GM19397 (cell line): ENCODE data around the gene SYNDIG1L.

ENCODE experiments used
- ATAC-seq: cut with Tn5 transposase; IDR thresholded peaks from one replicate; pipeline ENCODE4 v1.9.1; 2021; ENCODE audit warnings: mild to moderate bottlenecking, moderate library complexity; ENCODE audit not compliant: unreplicated experiment

Gene SYNDIG1L

GRCh38 chr14:74429991-74430390, 4.0 kb upstream of the SYNDIG1L start:
- ATAC-seq: no peak

GRCh38 chr14:74429221-74429691, 3.2 kb upstream of the SYNDIG1L start:
- ATAC-seq: no peak

DNA sequence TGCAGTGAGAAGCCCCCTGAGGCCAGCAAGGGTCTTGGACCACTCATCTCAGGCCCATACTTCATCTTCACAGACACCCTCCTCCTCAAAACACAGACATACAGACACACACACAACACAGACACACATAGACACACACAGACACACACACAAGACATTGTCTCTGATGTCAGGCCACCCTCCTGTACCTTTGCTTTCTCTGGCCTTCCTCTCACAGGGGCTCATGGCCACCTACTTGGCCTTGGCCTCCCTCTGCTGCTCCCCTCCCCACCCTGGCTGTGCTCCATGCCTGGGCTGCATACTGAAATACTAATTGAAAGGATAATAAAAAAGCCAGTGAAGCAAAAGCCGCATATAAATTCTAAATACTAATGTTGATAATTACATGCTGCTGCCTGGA, 1.6 kb upstream of the SYNDIG1L start:
- no peak for ATAC-seq

- ATAC-seq: no peak
These were observed 347 bp downstream of the SYNDIG1L start for GRCh38 chr14:74425525-74426201.

DNA sequence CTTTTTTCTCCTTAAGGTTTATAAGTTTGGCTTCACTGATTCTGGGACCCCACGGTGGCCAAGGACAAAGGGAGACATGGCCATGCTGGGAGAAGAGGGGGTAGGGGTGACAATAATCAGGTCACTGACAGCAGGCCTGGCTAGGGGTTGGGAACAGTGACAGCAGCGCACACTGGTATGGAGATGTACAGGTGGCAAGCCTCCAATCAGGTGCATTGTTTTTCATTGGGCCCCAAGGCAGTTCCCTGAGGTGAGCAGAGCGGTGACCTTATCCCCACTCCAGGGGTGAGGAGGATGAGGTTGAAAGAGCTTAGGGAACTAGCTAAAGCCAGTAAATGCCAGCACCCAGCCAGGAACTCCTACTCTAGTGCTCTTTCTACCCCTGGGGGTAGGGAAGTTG, 1.4 kb downstream of the SYNDIG1L start:
- no peak for ATAC-seq

- ATAC-seq: no peak
These were observed 2.8 kb downstream of the SYNDIG1L start for GRCh38 chr14:74423246-74423645.

- no peak for ATAC-seq
These were observed 4.0 kb downstream of the SYNDIG1L start for GRCh38 chr14:74421981-74422380.

- no peak for ATAC-seq
These were observed 6.9 kb downstream of the SYNDIG1L start for GRCh38 chr14:74419086-74419485.

GRCh38 chr14:74418031-74418430, 8.0 kb downstream of the SYNDIG1L start:
- ATAC-seq: no peak

GRCh38 chr14:74417611-74418010, 8.4 kb downstream of the SYNDIG1L start:
- no peak for ATAC-seq

DNA sequence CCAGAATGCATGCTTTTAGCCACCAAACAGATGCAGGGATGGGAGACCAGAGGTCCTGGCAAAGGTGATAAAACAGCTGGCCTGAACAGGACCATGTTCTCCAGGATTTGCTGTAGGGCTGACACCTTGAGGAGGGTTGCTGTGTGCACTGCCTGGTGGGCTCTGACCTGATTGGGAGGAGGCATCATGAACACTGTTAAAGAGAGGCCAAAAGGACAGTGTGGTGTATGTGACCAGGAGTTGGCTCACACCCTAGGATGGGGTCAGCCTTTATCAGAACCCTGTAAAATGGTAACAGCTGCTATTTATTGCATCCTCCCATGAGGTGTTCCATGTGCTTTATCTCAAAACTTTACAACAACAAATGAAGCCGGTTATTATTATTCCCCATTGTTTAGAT, 8.8 kb downstream of the SYNDIG1L start:
- ATAC-seq: no peak

- no peak for ATAC-seq
These were observed 10.9 kb downstream of the SYNDIG1L start for GRCh38 chr14:74415115-74415437.

DNA sequence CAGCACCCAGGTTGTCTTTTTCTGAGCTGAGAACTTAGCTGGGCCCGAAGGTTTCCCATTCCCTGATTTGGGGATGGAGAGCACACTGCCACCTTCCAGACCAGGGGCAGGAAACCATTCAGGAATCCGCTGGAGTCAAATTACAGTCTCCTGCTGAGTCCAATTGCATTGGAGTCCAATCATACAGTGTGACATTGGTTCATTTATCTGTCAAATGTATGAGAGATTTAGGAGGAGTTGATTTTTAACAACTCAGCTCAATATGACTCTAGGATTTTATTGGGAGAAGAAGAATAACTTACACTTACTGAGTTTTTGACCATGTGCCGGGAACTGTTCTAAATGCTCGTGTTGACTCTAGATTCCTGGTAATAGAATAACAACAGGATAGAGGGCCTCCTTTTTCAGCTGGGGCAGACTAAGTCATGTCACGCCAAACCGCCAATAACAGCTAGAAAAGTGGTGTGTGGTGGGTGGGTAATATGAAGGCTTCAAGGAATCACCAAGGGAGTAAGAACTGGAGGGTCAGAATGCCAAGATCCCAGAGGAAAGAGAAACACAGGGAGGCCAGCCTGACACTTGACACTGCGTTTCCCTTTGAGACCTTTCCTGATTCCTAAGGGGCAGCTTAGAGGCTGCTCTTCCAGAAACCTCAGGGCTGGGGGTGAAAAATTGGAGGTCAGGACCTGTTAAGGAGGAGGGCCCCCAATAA, 11.5 kb downstream of the SYNDIG1L start:
- no peak for ATAC-seq

DNA sequence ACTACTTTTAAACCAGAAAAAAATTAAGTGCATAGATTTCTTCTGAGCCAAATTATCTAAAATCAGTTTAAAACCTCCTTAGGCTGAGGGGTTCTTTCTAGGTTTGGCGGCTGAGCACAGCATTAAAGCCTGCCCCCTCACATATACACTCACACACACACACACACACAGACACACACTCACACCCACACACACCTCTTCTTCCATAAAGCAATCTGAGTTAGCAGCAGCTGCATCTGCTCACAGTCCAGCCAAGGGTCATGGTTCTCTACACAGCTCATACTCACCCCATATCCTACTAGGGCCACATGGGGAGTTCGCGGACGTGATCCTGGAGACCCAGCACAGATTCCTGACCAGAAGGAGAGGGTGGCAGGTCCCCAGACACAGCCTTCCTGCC, 12.4 kb downstream of the SYNDIG1L start:
- ATAC-seq: no peak

GRCh38 chr14:74412753-74413152, 13.3 kb downstream of the SYNDIG1L start:
- ATAC-seq: no peak

DNA sequence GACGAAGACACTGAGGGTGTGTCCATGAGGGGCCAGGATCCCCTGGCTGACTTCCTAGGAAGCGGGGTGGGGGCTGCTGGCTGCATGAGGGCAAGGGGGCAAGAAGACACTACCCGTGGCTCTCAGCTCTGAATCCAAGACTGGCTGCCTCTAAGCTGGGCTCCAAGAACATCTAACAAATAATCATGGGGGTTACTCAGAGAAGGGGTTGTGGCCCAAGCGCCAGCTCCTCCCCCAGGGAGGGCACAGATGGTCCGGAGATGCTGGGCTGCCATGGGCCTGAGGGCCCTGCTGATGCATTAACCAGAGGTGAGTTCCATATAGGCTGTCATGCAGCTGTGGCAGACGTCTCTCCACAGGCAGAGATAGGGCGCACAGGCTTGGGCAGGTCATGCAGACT, 14.3 kb downstream of the SYNDIG1L start:
- no peak for ATAC-seq

GRCh38 chr14:74409441-74409840, 16.6 kb downstream of the SYNDIG1L start:
- no peak for ATAC-seq

GRCh38 chr14:74408870-74409269, 17.1 kb downstream of the SYNDIG1L start:
- ATAC-seq: no peak

GRCh38 chr14:74407801-74408154, 18.2 kb downstream of the SYNDIG1L start:
- ATAC-seq: no peak

- no peak for ATAC-seq
These were observed 18.8 kb downstream of the SYNDIG1L start for GRCh38 chr14:74407021-74407800.

- no peak for ATAC-seq
These were observed 20.3 kb downstream of the SYNDIG1L start for GRCh38 chr14:74405663-74406062.

- ATAC-seq: no peak
These were observed 21.6 kb downstream of the SYNDIG1L start for GRCh38 chr14:74404435-74404834.
